ENCODE results near the gene ATG101. TPM values are rescaled to one million over a fixed set of nuclear protein-coding genes. Genes with fewer than 3 reads are reported as not detected.

ATG101 gene
- total and polyA plus RNA-seq, 9 of the 15 experiments (the other 6 are each of a cell fraction or from before 2014, with no cell fraction given): 2.9 to 52.4 (median 29.7) TPM

DNA sequence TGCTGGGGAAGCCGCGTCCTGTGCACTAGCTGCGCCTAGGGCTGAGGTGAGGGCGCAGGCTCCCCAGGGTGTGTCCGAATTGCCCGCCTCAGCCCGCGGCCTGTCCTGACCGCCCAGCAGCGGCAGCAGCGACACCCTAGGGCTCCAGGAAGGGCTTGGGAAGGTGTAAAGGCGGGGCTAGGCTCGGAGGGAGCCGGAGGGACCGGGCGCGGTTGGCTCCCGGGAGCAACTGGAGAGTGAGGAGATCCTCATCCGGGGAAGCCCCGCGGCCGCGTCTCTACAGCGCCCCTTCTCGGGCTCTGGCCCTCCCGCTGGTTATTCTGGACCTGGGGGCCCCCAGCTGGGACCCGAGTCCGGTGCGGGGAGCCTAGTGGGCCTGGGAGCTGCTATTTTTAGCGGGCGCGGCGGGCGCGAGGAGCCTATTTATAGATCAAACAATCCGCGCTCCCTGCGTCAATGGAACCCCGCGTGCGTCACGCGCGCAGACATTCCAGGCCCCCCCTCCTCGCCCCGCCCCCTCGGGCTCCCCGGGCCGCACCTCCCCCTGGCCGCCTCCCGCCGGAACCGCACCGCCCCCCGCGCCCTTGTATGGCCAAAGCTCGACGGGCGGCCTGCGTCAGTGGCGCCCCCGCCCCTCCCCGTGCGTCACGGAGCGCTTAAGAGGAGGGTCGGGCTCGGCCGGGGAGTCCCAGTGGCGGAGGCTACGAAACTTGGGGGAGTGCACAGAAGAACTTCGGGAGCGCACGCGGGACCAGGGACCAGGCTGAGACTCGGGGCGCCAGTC lies 18.8 kb upstream of the ATG101 start, which contains the start of gene NR4A1 (continued):
- peak; percentile 37 for TF ChIP-seq TAF1 (IDR thresholded peaks at IDR 0.05; ENCODE audit: control insufficient read depth, extremely low read depth, insufficient read depth, low read length, severe bottlenecking)
- peak; percentile 85 for TF ChIP-seq L3MBTL2 (IDR thresholded peaks at IDR 0.05)
- TF ChIP-seq RERE (CRISPR knock-in tag; IDR thresholded peaks at IDR 0.05; ENCODE audit: borderline replicate concordance): peak; percentile 52; the same call in 1 of the 2 replicates
- no peak for TF ChIP-seq E2F5 (CRISPR knock-in tag; IDR thresholded peaks at IDR 0.05)
- TF ChIP-seq MCM5 (IDR thresholded peaks at IDR 0.05; ENCODE audit: low read depth): no peak
- TF ChIP-seq, protein P1, sequence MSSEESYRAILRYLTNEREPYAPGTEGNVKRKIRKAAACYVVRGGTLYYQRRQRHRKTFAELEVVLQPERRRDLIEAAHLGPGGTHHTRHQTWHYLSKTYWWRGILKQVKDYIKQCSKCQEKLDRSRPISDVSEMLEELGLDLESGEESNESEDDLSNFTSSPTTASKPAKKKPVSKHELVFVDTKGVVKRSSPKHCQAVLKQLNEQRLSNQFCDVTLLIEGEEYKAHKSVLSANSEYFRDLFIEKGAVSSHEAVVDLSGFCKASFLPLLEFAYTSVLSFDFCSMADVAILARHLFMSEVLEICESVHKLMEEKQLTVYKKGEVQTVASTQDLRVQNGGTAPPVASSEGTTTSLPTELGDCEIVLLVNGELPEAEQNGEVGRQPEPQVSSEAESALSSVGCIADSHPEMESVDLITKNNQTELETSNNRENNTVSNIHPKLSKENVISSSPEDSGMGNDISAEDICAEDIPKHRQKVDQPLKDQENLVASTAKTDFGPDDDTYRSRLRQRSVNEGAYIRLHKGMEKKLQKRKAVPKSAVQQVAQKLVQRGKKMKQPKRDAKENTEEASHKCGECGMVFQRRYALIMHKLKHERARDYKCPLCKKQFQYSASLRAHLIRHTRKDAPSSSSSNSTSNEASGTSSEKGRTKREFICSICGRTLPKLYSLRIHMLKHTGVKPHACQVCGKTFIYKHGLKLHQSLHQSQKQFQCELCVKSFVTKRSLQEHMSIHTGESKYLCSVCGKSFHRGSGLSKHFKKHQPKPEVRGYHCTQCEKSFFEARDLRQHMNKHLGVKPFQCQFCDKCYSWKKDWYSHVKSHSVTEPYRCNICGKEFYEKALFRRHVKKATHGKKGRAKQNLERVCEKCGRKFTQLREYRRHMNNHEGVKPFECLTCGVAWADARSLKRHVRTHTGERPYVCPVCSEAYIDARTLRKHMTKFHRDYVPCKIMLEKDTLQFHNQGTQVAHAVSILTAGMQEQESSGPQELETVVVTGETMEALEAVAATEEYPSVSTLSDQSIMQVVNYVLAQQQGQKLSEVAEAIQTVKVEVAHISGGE (CRISPR knock-in tag; IDR thresholded peaks at IDR 0.05): peak in 1 of 3 experiments; percentile 28; a peak in 1 of 6 replicates
- peak; percentile 86 for TF ChIP-seq POLR2G (IDR thresholded peaks at IDR 0.05; ENCODE audit: low read depth, low read length)
- no peak for TF ChIP-seq RBM34 (IDR thresholded peaks at IDR 0.05; ENCODE audit: borderline replicate concordance, insufficient read depth, low read length)
- TF ChIP-seq NCOA6 (IDR thresholded peaks at IDR 0.05): peak; percentile 82
- TF ChIP-seq JUND (IDR thresholded peaks at IDR 0.05; ENCODE audit: borderline replicate concordance, low read depth, low read length): no peak
- TF ChIP-seq JUND (tag; IDR thresholded peaks at IDR 0.05; ENCODE audit: borderline replicate concordance, low read depth, low read length): peak; percentile 14; the same call in 1 of the 3 replicates
- TF ChIP-seq NUFIP1 (IDR thresholded peaks at IDR 0.05; ENCODE audit: partially characterized antibody): no peak
- peak; percentile 58; the same call in 1 of the 2 replicates for TF ChIP-seq RB1 (IDR thresholded peaks at IDR 0.05; ENCODE audit: low read depth)
- no peak for TF ChIP-seq MYBL2 (IDR thresholded peaks at IDR 0.05; ENCODE audit: low read depth)
- no peak for TF ChIP-seq MYBL2 (CRISPR knock-in tag; IDR thresholded peaks at IDR 0.05; ENCODE audit: borderline replicate concordance)
- peak; percentile 31; the same call in 1 of the 2 replicates for TF ChIP-seq NFIC (IDR thresholded peaks at IDR 0.05)
- peak; percentile 95 to 97 for TF ChIP-seq SRF (CRISPR knock-in tag; IDR thresholded peaks at IDR 0.05)

Measured in K562 (cell line).